ELF-1 (cell line): ENCODE results near the gene GRIP1.

Experiments used
- DNase-seq: peaks from one replicate; pipeline ENCODE4 v3.0.0-alpha.2; 2016; ENCODE audit warnings: low read depth, low spot score

GRIP1 gene

GRCh38 chr12:66337381-66338010 lies 341.4 kb downstream of the GRIP1 start:
- no peak for DNase-seq

DNA sequence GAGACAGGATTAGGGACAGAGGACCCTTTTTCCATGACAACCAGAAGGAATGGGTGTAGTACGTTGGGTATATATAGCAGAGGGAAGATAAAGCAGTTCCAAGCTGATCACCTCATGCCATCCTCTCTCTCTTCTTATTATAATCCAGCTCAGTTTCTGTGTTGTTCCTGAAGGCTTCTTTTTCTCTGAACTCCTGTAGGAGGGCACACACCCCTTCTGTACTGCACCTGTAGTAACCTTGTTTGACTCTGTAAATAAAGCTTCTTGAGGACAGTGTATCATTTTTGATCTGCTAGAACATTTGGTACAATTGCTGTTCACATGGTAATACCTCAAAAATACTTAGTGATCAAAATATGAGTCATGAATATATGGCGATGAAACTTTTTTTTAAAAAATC lies 343.1 kb downstream of the GRIP1 start:
- no peak for DNase-seq

GRCh38 chr12:66331814-66332213 lies 347.1 kb downstream of the GRIP1 start:
- DNase-seq: no peak

DNA sequence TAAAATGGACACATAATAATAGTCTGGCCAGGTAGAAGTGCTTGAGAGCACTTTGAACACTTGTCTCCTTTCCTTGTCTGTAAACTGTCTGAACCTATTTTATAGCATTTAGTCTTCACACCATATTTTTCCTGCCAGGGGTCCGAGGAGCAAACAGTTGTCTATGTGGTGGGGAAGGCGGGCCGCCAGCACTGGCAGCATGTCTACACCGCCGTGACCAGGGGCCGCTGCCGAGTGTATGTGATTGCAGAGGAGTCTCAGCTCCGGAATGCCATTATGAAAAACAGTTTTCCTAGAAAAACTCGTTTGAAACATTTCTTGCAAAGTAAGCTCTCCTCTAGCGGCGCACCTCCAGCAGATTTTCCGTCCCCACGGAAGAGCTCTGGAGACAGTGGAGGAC lies 347.9 kb downstream of the GRIP1 start:
- no peak for DNase-seq

- no peak for DNase-seq
Measured at GRCh38 chr12:66329941-66330340, 348.9 kb downstream of the GRIP1 start.

- no peak for DNase-seq
Measured at GRCh38 chr12:66323017-66323416, 355.9 kb downstream of the GRIP1 start.

- no peak for DNase-seq
Measured at GRCh38 chr12:66321435-66321834, 357.4 kb downstream of the GRIP1 start.

GRCh38 chr12:66320996-66321395 lies 357.9 kb downstream of the GRIP1 start:
- DNase-seq: no peak

DNA sequence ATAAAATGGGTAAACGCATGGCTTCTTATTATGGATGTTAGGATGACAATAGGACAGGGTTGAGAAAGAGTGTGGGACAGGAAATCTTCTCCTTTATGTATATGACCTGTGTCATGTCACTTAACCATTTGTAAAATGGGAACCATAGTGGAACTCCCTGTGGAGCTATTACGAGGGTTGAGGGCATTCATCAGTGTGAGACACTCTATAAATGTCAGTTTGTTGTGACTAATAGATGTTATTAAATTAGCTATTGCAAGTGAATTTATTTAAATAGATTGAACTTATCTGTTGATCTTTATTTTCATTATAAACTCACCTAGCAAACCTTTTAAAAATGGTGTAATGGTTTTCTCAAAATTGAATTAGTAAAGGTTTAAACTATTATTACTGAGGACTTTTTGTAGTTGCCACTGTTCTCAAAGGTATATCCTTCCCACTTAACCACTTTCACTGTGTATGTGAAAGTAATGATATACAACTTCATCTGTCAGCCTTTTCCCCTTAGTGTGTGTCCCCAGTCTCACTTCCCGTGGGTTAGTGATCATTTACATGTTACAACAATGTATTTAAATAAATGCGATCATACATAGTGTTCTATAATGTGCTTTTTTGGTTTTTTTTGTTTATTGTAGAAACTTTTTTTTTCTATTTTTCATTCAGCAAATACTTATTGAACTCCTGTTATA lies 359.5 kb downstream of the GRIP1 start:
- DNase-seq: no peak

- DNase-seq: no peak
Measured at GRCh38 chr12:66314278-66314677, 364.6 kb downstream of the GRIP1 start.

- no peak for DNase-seq
Measured at GRCh38 chr12:66312189-66312588, 366.7 kb downstream of the GRIP1 start.

DNA sequence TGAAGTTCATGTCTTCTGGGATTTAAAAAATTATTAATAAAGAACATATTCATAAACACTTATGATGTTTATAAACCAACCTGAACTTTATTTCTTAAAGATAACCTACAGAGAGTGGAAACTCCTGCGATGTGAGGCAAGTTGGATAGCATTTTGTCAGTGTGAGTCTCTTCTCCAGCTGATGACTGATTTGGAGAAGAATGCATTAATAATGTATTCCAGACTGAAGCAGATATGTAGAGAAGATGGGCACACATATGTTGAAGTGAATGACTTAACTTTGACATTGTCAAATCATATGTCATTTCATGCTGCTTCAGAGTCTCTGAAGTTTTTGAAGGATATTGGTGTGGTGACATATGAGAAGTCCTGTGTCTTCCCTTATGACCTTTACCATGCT lies 369.3 kb downstream of the GRIP1 start:
- DNase-seq: no peak

DNA sequence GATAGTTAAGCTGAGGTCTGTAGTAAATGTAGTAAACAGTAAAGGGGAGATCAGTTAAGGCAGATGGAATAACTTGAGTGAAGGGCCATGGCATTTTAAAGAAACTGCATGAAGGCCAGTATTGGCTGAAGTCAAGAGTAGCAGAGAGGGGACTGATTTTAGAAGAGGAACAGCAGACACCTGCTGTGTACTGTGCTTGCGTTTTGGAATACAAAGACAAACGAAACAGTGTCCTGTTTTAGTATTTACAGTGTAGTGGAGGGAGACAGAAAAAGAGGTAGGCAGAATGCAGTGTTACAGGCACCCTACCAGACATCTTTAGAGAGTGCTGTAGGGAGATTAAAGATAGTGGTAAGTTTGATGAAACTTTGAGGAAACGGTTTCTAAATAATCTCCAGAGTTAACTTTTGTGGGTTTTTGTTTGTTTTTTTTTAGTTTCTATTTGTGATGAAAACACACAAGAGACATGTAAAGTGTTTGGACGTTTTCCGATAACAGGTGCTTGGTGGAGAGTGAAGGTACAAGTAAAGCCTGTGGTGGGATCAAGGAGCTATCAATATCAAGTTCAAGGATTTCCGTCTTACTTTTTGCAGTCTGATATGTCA lies 374.5 kb downstream of the GRIP1 start:
- no peak for DNase-seq

GRCh38 chr12:66303316-66303804 lies 375.5 kb downstream of the GRIP1 start:
- DNase-seq: peak; percentile 3

- no peak for DNase-seq
Measured at GRCh38 chr12:66302827-66303169, 376.1 kb downstream of the GRIP1 start.

DNA sequence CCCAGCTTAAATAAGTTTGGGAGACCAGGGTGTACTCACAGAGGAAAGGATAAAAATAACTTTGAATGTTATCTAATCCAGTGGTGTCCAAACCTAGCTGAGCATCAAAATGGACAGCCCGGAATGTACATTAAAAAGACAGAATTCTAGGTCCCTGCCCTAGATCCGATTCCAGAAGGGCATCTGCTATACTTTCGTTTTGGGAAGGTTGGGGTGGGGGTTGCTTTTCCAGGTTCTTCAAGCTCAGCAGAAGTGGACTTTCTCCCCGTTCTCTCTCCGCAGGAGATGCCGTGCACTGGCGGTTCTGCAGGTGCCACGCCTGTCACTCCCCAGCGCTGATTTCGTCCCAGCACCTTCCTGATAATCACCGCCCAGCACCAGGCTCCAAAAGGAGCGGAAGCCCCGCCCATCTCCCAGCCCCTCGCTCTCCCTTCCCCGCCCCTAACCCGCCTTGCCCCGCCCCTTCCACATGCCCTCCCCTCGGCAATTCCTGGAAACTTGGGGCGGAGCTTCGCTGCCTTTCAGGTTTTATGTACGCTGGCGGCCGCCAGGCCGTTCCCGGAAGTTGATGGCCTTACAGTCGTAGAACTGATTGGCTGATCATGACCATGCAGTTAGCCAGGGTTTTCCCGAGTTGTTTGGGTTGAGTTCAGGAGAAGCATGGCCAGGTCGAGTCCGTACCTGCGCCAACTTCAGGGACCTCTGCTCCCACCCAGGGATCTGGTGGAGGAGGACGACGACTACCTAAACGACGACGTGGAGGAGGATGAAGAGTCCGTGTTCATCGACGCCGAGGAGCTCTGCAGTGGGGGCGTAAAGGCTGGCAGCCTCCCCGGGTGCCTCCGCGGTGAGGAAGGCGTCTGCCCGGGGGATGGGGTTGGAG lies 376.7 kb downstream of the GRIP1 start, which contains the start of gene HELB:
HELB (plus strand) TSS at position 550 of the 883 bp plus-strand sequence; CDS start at position 661, 111 bp downstream.
- DNase-seq: peak; percentile 96

DNA sequence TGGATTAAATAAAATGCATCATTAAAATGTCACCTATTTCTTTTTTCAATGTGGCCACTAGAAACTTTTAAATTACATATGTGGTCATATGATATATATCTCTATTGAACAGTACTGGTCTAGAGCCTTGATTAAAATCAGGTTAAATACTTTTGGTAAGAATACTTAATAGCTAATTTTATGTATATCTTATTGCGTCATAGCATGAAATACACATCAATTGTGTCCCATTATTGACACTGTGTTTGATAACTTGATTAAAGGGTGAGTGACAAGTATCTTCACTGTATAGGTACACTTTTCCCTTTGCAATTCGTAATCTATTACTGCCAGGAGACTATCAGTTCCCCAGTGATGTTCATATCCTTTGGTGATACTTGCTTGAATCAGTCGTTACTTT lies 381.0 kb downstream of the GRIP1 start:
- DNase-seq: no peak
